ENCODE measurements around the gene CCL4.

GRCh38 chr17:36124879-36125824 is 21.5 kb downstream of the CCL4 start:
- TF ChIP-seq POLR2A (IDR thresholded peaks at IDR 0.05) (no peak), CTCF (IDR thresholded peaks at IDR 0.05) (no peak), POLR2AphosphoS5 (IDR thresholded peaks at IDR 0.05) (no peak)
